HL-60 (cell line): ENCODE measurements around the gene ZNF202.

ENCODE experiments used
- GABPA ChIP-seq: IDR thresholded peaks from 2 replicates; pipeline ENCODE4 v1.6.1; 2012; ENCODE audit warnings: low read depth
- POLR2AphosphoS5 ChIP-seq: IDR thresholded peaks from 2 replicates; pipeline ENCODE4 v1.6.1; 2012; ENCODE audit warnings: low read depth
- SPI1 ChIP-seq: IDR thresholded peaks from 2 replicates; pipeline ENCODE4 v1.6.1; 2012; ENCODE audit warnings: low read depth, mild to moderate bottlenecking, borderline replicate concordance
- TF ChIP-seq, protein P1 (sequence below): IDR thresholded peaks from one replicate; pipeline ENCODE4 v1.5.1; 2011; ENCODE audit warnings: low read length, control low read depth, inconsistent platforms; ENCODE audit not compliant: insufficient read depth
- TF ChIP-seq, protein P2 (sequence below): IDR thresholded peaks from 2 replicates; pipeline ENCODE4 v1.6.1; 2012; ENCODE audit warnings: low read depth; ENCODE audit not compliant: insufficient replicate concordance

DNA sequence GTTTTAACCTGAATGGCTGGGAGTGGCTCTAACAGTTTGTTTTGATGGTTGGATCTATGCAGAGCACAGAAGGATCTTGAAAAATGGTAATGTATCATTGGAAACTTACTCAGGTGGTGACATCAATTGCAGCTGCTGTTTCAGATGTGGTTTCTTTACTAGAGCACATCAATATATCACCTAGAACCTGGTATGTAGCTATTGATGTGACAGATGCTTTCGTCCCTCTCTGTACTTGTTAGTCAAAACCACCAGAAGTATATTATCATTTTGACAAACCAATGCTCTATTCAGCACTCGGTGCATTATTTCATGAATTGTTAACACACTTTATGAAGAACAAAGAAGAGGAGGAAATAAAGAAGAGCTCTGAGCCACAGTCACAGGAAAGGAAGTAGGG, 60.4 kb downstream of the ZNF202 start:
- TF ChIP-seq, protein P1, sequence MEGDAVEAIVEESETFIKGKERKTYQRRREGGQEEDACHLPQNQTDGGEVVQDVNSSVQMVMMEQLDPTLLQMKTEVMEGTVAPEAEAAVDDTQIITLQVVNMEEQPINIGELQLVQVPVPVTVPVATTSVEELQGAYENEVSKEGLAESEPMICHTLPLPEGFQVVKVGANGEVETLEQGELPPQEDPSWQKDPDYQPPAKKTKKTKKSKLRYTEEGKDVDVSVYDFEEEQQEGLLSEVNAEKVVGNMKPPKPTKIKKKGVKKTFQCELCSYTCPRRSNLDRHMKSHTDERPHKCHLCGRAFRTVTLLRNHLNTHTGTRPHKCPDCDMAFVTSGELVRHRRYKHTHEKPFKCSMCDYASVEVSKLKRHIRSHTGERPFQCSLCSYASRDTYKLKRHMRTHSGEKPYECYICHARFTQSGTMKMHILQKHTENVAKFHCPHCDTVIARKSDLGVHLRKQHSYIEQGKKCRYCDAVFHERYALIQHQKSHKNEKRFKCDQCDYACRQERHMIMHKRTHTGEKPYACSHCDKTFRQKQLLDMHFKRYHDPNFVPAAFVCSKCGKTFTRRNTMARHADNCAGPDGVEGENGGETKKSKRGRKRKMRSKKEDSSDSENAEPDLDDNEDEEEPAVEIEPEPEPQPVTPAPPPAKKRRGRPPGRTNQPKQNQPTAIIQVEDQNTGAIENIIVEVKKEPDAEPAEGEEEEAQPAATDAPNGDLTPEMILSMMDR = no peak
- no peak for TF ChIP-seq GABPA
- TF ChIP-seq POLR2AphosphoS5 = no peak
- TF ChIP-seq, protein P2, sequence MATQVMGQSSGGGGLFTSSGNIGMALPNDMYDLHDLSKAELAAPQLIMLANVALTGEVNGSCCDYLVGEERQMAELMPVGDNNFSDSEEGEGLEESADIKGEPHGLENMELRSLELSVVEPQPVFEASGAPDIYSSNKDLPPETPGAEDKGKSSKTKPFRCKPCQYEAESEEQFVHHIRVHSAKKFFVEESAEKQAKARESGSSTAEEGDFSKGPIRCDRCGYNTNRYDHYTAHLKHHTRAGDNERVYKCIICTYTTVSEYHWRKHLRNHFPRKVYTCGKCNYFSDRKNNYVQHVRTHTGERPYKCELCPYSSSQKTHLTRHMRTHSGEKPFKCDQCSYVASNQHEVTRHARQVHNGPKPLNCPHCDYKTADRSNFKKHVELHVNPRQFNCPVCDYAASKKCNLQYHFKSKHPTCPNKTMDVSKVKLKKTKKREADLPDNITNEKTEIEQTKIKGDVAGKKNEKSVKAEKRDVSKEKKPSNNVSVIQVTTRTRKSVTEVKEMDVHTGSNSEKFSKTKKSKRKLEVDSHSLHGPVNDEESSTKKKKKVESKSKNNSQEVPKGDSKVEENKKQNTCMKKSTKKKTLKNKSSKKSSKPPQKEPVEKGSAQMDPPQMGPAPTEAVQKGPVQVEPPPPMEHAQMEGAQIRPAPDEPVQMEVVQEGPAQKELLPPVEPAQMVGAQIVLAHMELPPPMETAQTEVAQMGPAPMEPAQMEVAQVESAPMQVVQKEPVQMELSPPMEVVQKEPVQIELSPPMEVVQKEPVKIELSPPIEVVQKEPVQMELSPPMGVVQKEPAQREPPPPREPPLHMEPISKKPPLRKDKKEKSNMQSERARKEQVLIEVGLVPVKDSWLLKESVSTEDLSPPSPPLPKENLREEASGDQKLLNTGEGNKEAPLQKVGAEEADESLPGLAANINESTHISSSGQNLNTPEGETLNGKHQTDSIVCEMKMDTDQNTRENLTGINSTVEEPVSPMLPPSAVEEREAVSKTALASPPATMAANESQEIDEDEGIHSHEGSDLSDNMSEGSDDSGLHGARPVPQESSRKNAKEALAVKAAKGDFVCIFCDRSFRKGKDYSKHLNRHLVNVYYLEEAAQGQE = no peak
- TF ChIP-seq SPI1 = no peak
